Ishikawa (cell line): ENCODE data around the gene ACER3.

Experiments
- EP300 ChIP-seq: IDR thresholded peaks from 2 replicates; pipeline ENCODE4 v1.6.1; 2012; ENCODE audit warnings: borderline replicate concordance
- TAF1 ChIP-seq: IDR thresholded peaks from 2 replicates; pipeline ENCODE4 v1.6.1; 2012; ENCODE audit warnings: low read depth, mild to moderate bottlenecking
- USF1 ChIP-seq: IDR thresholded peaks from 2 replicates; pipeline ENCODE4 v1.6.1; 2012
- YY1 ChIP-seq: IDR thresholded peaks from 2 replicates; pipeline ENCODE4 v1.6.1; 2012; ENCODE audit warnings: low read depth
- ZBTB7A ChIP-seq: IDR thresholded peaks from 2 replicates; pipeline ENCODE4 v1.6.1; 2012; ENCODE audit warnings: low read depth

DNA sequence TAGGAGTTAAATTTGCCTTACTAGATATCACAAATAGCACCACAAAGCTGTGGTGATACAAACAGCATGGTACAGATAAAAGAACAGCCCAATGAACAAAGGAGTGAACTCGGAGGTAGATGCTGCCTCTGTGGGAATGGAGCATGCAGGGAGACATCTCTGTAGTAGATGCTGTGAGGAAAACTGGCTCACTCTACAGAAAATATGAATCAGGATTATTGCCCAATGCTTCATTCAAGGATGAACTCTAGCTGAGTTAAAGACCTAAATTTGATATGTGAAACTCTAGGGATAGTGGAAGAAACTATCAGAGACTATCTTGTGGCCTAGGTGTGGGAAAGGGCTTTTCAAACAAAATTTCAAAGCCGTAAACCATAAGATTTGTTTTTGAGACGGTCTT is 190.8 kb downstream of the ACER3 start:
- TF ChIP-seq USF1 (no peak), YY1 (no peak), TAF1 (no peak), EP300 (no peak), ZBTB7A (no peak)
